ENCODE data around the gene SIGLEC9.
"Not testable (repeated sequence)": the region's sequence is repeated elsewhere in the genome, so short reads cannot be mapped to it uniquely, and the experiment has no call there.

Gene SIGLEC9

GRCh38 chr19:51125421-51126075, 842 bp downstream of the SIGLEC9 start:
- no peak for DNase-seq

- DNase-seq: no peak
Observed at GRCh38 chr19:51127032-51127431, 2.3 kb downstream of the SIGLEC9 start.

GRCh38 chr19:51127755-51128154, 3.0 kb downstream of the SIGLEC9 start:
- no peak for DNase-seq

GRCh38 chr19:51128227-51128626, 3.5 kb downstream of the SIGLEC9 start:
- DNase-seq: no peak

GRCh38 chr19:51129716-51130115, 5.0 kb downstream of the SIGLEC9 start:
- no peak for DNase-seq

- peak in 1 of 2 experiments; percentile 27 for DNase-seq
Observed at GRCh38 chr19:51131780-51132680, 7.3 kb downstream of the SIGLEC9 start.

- DNase-seq: no peak
Observed at GRCh38 chr19:51135004-51135403, 10.3 kb downstream of the SIGLEC9 start.

- DNase-seq: no peak
Observed at GRCh38 chr19:51135986-51136762, 11.5 kb downstream of the SIGLEC9 start.

- DNase-seq: no peak
Observed at GRCh38 chr19:51136851-51137551, 12.3 kb downstream of the SIGLEC9 start.

GRCh38 chr19:51137792-51138425, 13.2 kb downstream of the SIGLEC9 start:
- DNase-seq: no peak

GRCh38 chr19:51138549-51138979, 13.9 kb downstream of the SIGLEC9 start:
- DNase-seq: no peak

- DNase-seq: no peak
Observed at GRCh38 chr19:51139299-51140014, 14.8 kb downstream of the SIGLEC9 start.

- DNase-seq: no peak
Observed at GRCh38 chr19:51140441-51140840, 15.7 kb downstream of the SIGLEC9 start.

- DNase-seq: no peak
Observed at GRCh38 chr19:51141181-51141580, 16.5 kb downstream of the SIGLEC9 start.

GRCh38 chr19:51142119-51142518, 17.4 kb downstream of the SIGLEC9 start, which contains the start of gene SIGLEC7:
Gene SIGLEC7, plus strand, starts transcription at chr19:51142301. Its CDS starts 69 bp downstream, at chr19:51142370.
- no peak for DNase-seq

GRCh38 chr19:51142809-51143475, 18.2 kb downstream of the SIGLEC9 start:
- DNase-seq: not testable (repeated sequence)

- no peak for DNase-seq
Observed at GRCh38 chr19:51143486-51143885, 18.8 kb downstream of the SIGLEC9 start.

- no peak for DNase-seq
Observed at GRCh38 chr19:51144482-51145045, 19.9 kb downstream of the SIGLEC9 start.

GRCh38 chr19:51145916-51146493, 21.3 kb downstream of the SIGLEC9 start:
- no peak for DNase-seq

- no peak for DNase-seq
Observed at GRCh38 chr19:51146751-51147150, 22.0 kb downstream of the SIGLEC9 start.

Measured in activated CD4-positive, alpha-beta T cell treated with anti-CD3 and anti-CD28 coated beads, Interleukin-2, amount 50 U/mL, for 48 hours (primary cell).